Gastrocnemius medialis (tissue), 4 donors: ENCODE data around the gene ENO4. TPM values are rescaled to one million over a fixed set of nuclear protein-coding genes. Genes with fewer than 3 reads are reported as not detected.

Source experiments
- ATAC-seq, 2 donors: fragments of 150-250 bp; one replicate each; pipeline ENCODE4 v1.9.1; 2016
- DNase-seq, 2 donors: peaks; one replicate each; pipeline ENCODE4 v3.0.0-alpha.2; 2019
- H3K27ac ChIP-seq, 4 donors: fragments of 200-600 bp; sonication (generic); 1 replicate in 1 of 4; 2 replicates in 3 of 4; pipeline ENCODE4 v1.5.1; 2016 to 2018; ENCODE audit warnings: mild to moderate bottlenecking in 2 of 4, moderate library complexity in 1 of 4
- H3K27me3 ChIP-seq, 3 donors: fragments of 200-600 bp; sonication (generic) in 2 of 3; 1 replicate in 1 of 3; 2 replicates in 2 of 3; pipeline versions ENCODE4 v1.5.1 to v1.6.0; 2016 to 2019; ENCODE audit warnings: mild to moderate bottlenecking in 1 of 3, moderate library complexity in 1 of 3
- H3K36me3 ChIP-seq, 2 donors: fragments of 200-600 bp; sonication (generic) in 1 of 2; one replicate each; pipeline ENCODE4 v1.5.1; 2017 to 2018
- H3K4me1 ChIP-seq, 2 donors: fragments of 200-600 bp; sonication (generic) in 1 of 2; one replicate each; pipeline ENCODE4 v1.5.1; 2016 to 2017; ENCODE audit warnings: mild to moderate bottlenecking in 2 of 2
- H3K4me3 ChIP-seq, 4 donors: fragments of 200-600 bp; sonication (generic) in 3 of 4; 1 replicate in 1 of 4; 2 replicates in 3 of 4; pipeline ENCODE4 v1.5.1; 2016 to 2019; ENCODE audit warnings: mild to moderate bottlenecking in 2 of 4
- H3K9me3 ChIP-seq, 3 donors: fragments of 200-600 bp; sonication (generic) in 2 of 3; 1 replicate in 1 of 3; 2 replicates in 2 of 3; pipeline ENCODE4 v1.5.1; 2016 to 2019
- POLR2A ChIP-seq, 2 donors: fragments of 450-650 bp; IDR thresholded peaks; one replicate each; pipeline ENCODE4 v1.6.1; 2017; ENCODE audit warnings: antibody characterized with exemption in 2 of 2, mild to moderate bottlenecking in 2 of 2, moderate library complexity in 2 of 2
- in situ Hi-C, 4 donors: fragments of 200-750 bp; cut with MboI; loops; one replicate each; pipeline versions ENCODE4 v1.15.0 to v1.8.0; 2017; ENCODE audit warnings: low sequenced_read_pairs in 4 of 4
- intact Hi-C: fragments of 100-400 bp; cut with DNase I; formaldehyde crosslinking; loops from one replicate; pipeline ENCODE4 v1.15.1; 2023; ENCODE audit warnings: low total_unique reads
- total RNA-seq, 4 donors: library from RNA; depleted of rRNA; stranded (reverse); fragments of >200 nt; gene quantifications; one replicate each; pipeline versions ENCODE4 v1.1.0 to v1.2.3, GENCODE V29; 2016
- TF ChIP-seq, protein P1 (sequence below), 5 experiments: fragments of 450-650 bp in 3 of 5; fragments of 200-600 bp in 2 of 5; sonication (generic) in 2 of 5; IDR thresholded peaks in 4 of 5; conservative IDR thresholded peaks in 1 of 5; 1 replicate in 4 of 5; 2 replicates in 1 of 5; pipeline ENCODE4 v1.5.1; 2016 to 2019; ENCODE audit warnings: antibody characterized with exemption in 5 of 5, mild to moderate bottlenecking in 3 of 5, moderate library complexity in 3 of 5

Gene ENO4
- total RNA-seq, 4 donors from 2014 or later: not detected

DNA sequence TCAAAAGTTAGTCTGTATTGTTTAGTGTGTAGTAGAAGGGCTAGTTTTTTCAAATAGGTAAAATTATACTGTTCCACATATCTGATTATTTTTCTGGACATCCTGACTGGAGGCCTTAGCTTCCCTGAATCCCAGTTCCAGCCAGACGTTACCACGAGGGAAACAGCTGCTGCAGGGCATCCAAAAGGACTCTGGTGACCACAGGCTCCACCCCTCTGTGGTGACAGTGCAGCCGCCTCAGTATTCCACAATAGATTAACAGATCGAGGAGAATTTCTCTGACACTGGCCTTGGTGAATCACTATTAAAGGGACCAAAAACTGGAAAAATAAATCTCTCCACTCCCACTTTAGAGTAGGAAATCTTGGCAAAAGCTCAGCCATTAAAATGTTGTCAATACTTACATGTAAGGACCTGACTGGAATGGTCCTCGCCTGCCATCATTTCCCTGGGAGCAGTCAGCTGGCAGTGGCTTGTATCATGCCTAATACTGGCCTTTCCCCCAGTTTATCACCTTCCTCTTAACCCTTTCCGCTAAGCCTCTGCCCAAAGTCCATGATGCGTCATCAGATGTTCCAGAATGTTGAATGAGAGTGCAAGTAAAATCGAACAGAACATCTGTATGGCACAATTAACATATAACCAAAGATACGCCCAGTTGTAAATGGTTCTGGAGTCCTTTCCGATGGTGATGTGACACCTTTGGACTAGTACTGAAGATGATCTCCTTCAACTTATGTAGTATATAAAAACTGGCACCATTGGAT lies 31.6 kb downstream of the ENO4 start:
- TF ChIP-seq POLR2A (IDR thresholded peaks at IDR 0.05): no peak
- TF ChIP-seq, protein P1, sequence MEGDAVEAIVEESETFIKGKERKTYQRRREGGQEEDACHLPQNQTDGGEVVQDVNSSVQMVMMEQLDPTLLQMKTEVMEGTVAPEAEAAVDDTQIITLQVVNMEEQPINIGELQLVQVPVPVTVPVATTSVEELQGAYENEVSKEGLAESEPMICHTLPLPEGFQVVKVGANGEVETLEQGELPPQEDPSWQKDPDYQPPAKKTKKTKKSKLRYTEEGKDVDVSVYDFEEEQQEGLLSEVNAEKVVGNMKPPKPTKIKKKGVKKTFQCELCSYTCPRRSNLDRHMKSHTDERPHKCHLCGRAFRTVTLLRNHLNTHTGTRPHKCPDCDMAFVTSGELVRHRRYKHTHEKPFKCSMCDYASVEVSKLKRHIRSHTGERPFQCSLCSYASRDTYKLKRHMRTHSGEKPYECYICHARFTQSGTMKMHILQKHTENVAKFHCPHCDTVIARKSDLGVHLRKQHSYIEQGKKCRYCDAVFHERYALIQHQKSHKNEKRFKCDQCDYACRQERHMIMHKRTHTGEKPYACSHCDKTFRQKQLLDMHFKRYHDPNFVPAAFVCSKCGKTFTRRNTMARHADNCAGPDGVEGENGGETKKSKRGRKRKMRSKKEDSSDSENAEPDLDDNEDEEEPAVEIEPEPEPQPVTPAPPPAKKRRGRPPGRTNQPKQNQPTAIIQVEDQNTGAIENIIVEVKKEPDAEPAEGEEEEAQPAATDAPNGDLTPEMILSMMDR (IDR thresholded peaks at IDR 0.05 in 4 of 5, conservative IDR thresholded peaks at IDR 0.05 in 1 of 5): no peak
- in situ Hi-C loops: no loop called here
- ATAC-seq (no peak), DNase-seq (no peak)
- Histone ChIP-seq H3K9me3 (no peaks in the 10 kb centered on the region), H3K4me3 (no peak overlapping the region), H3K27me3 (no peaks in the 10 kb centered on the region), H3K4me1 (no peaks in the 10 kb centered on the region), H3K27ac (no peak overlapping the region), H3K36me3 (no peaks in the 10 kb centered on the region)
- intact Hi-C loops: no loop called here

- intact Hi-C loops (no loop called here), in situ Hi-C loops (no loop called here)
- no peaks in the 10 kb centered on the region for H3K36me3 ChIP-seq
- no peak overlapping the region for H3K27ac ChIP-seq
- no peak for ATAC-seq
- H3K4me1 ChIP-seq: no peaks in the 10 kb centered on the region
- no peaks in the 10 kb centered on the region for H3K9me3 ChIP-seq
- no peak overlapping the region for H3K4me3 ChIP-seq
- TF ChIP-seq, protein P1 (IDR thresholded peaks at IDR 0.05 in 4 of 5, conservative IDR thresholded peaks at IDR 0.05 in 1 of 5): no peak
- no peak for TF ChIP-seq POLR2A (IDR thresholded peaks at IDR 0.05)
- DNase-seq: no peak
- no peaks in the 10 kb centered on the region for H3K27me3 ChIP-seq
These were observed 33.3 kb downstream of the ENO4 start for GRCh38 chr10:116882639-116883038.

GRCh38 chr10:116886772-116887171 lies 37.5 kb downstream of the ENO4 start:
- TF ChIP-seq, protein P1 (IDR thresholded peaks at IDR 0.05 in 4 of 5, conservative IDR thresholded peaks at IDR 0.05 in 1 of 5): no peak
- no peak for TF ChIP-seq POLR2A (IDR thresholded peaks at IDR 0.05)
- Histone ChIP-seq H3K27ac (no peak overlapping the region), H3K36me3 (no peaks in the 10 kb centered on the region), H3K4me1 (peaks cover 0 to 4% of the 10 kb centered on the region in 2 donors), H3K27me3 (no peaks in the 10 kb centered on the region), H3K9me3 (no peaks in the 10 kb centered on the region), H3K4me3 (no peak overlapping the region)
- ATAC-seq: no peak
- intact Hi-C loops: no loop called here
- DNase-seq: no peak
- in situ Hi-C loops: no loop called here

DNA sequence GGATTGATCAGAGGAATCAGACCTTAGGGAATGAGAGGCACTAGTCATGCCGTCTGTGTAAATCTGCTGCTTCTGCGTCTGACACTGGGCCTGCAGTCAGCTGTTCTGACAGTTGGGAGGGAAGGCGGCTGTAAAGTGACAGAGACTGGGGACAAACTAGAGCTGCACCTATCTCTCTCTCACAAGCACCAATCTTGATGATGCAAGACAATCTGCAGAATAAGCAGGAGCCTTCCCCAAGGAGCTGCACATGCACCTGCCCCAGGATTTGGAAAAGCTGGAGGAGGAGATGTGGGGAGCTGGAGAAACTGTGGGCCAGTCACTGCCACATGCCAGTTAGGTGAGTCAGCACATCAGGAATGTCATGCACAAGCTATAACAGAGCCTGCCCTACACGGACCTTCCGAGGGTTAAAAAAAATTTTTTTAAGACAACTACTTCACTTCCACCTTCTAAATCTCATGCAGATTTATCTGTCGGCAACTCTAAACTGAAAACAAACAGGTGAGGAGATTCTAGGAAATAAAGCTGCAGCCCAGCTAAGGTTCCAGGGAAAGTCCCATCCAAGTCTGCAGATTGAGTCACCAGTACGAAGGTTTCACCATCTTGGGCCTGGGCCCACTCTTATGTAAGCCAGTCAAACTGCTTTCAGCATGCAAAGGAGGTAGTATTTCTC lies 39.2 kb downstream of the ENO4 start:
- Histone ChIP-seq H3K4me3 (no peak overlapping the region), H3K27ac (no peak overlapping the region), H3K27me3 (no peaks in the 10 kb centered on the region), H3K4me1 (peaks cover 0 to 4% of the 10 kb centered on the region in 2 donors), H3K9me3 (no peaks in the 10 kb centered on the region), H3K36me3 (no peaks in the 10 kb centered on the region)
- intact Hi-C loops: no loop called here
- ATAC-seq: peak; percentile 86 to 90
- in situ Hi-C loops: no loop called here
- no peak for TF ChIP-seq POLR2A (IDR thresholded peaks at IDR 0.05)
- TF ChIP-seq, protein P1 (IDR thresholded peaks at IDR 0.05 in 4 of 5, conservative IDR thresholded peaks at IDR 0.05 in 1 of 5): no peak
- peak; percentile 20 to 63 for DNase-seq
